Effector memory CD8-positive, alpha-beta T cell (primary cell): Measurements from ENCODE around the gene TRIM2.

Experiments used
- ATAC-seq: fragments of 150-1000 bp; cut with Tn5 transposase; replicated peaks from 2 replicates; pipeline ENCODE4 v1.10.0; 2021; ENCODE audit warnings: mild to moderate bottlenecking, moderate library complexity
- DNase-seq, 3 experiments: peaks; one replicate each; pipeline ENCODE4 v3.0.0; 2021
- H3K27ac Mint-ChIP-seq, 2 donors: one replicate each; pipeline ENCODE4 v1.8.0; 2022; ENCODE audit warnings: mild to moderate bottlenecking in 2 of 2, mixed read lengths in 2 of 2, moderate library complexity in 2 of 2
- H3K27me3 Mint-ChIP-seq, 2 donors: one replicate each; pipeline ENCODE4 v1.8.0; 2022; ENCODE audit warnings: mixed read lengths in 2 of 2
- H3K36me3 Mint-ChIP-seq: one replicate; pipeline ENCODE4 v1.8.0; 2022; ENCODE audit warnings: mild to moderate bottlenecking, moderate library complexity, mixed read lengths; ENCODE audit not compliant: insufficient read depth
- H3K4me1 Mint-ChIP-seq, 2 donors: one replicate each; pipeline ENCODE4 v1.8.0; 2022; ENCODE audit warnings: low read depth in 2 of 2, mixed read lengths in 2 of 2
- H3K4me3 Mint-ChIP-seq, 2 donors: one replicate each; pipeline ENCODE4 v1.8.0; 2022; ENCODE audit warnings: mild to moderate bottlenecking in 2 of 2, mixed read lengths in 2 of 2, moderate library complexity in 2 of 2
- H3K9me3 Mint-ChIP-seq, 2 donors: one replicate each; pipeline ENCODE4 v1.8.0; 2022; ENCODE audit warnings: mixed read lengths in 2 of 2

Gene TRIM2

GRCh38 chr4:153204728-153205648 is 745 bp downstream of the TRIM2 start:
- Mint-ChIP-seq H3K4me1 (peaks cover 5 to 23% of the 10 kb centered on the region in 2 donors), H3K27me3 (peaks cover 8 to 22% of the 10 kb centered on the region in 2 donors), H3K4me3 (peak overlapping the region; percentile 18 to 65), H3K36me3 (no peaks in the 10 kb centered on the region), H3K27ac (peak overlapping the region in 1 of 2 donors; percentile 67), H3K9me3 (no peaks in the 10 kb centered on the region)
- ATAC-seq = peak; percentile 89
- DNase-seq = peak in 2 of 3 experiments; percentile 33 to 34

GRCh38 chr4:153205757-153206156 is 1.5 kb downstream of the TRIM2 start:
- DNase-seq (no peak), ATAC-seq (no peak)
- Mint-ChIP-seq H3K4me1 (peaks cover 5 to 23% of the 10 kb centered on the region in 2 donors), H3K27me3 (peaks cover 11 to 22% of the 10 kb centered on the region in 2 donors), H3K4me3 (peak overlapping the region in 1 of 2 donors; percentile 65), H3K9me3 (no peaks in the 10 kb centered on the region), H3K36me3 (no peaks in the 10 kb centered on the region), H3K27ac (peak overlapping the region in 1 of 2 donors; percentile 67)

- no peak for DNase-seq
- no peak overlapping the region for H3K27ac Mint-ChIP-seq
- no peaks in the 10 kb centered on the region for H3K36me3 Mint-ChIP-seq
- no peak overlapping the region for H3K4me3 Mint-ChIP-seq
- no peaks in the 10 kb centered on the region for H3K9me3 Mint-ChIP-seq
- peaks cover 5 to 23% of the 10 kb centered on the region in 2 donors for H3K4me1 Mint-ChIP-seq
- peaks cover 14 to 17% of the 10 kb centered on the region in 2 donors for H3K27me3 Mint-ChIP-seq
- ATAC-seq = no peak
Observed at GRCh38 chr4:153206534-153206933, 2.3 kb downstream of the TRIM2 start.

GRCh38 chr4:153207027-153207426 is 2.8 kb downstream of the TRIM2 start:
- no peak overlapping the region for H3K27ac Mint-ChIP-seq
- H3K4me1 Mint-ChIP-seq = peaks cover 5 to 23% of the 10 kb centered on the region in 2 donors
- DNase-seq = no peak
- H3K9me3 Mint-ChIP-seq = no peaks in the 10 kb centered on the region
- no peak overlapping the region for H3K4me3 Mint-ChIP-seq
- no peak for ATAC-seq
- H3K27me3 Mint-ChIP-seq = peaks cover 14 to 20% of the 10 kb centered on the region in 2 donors
- no peaks in the 10 kb centered on the region for H3K36me3 Mint-ChIP-seq

- DNase-seq (no peak), ATAC-seq (no peak)
- Mint-ChIP-seq H3K36me3 (no peaks in the 10 kb centered on the region), H3K4me1 (peaks cover 5 to 23% of the 10 kb centered on the region in 2 donors), H3K4me3 (no peak overlapping the region), H3K9me3 (no peaks in the 10 kb centered on the region), H3K27me3 (peaks cover 14 to 25% of the 10 kb centered on the region in 2 donors), H3K27ac (no peak overlapping the region)
Observed at GRCh38 chr4:153207567-153207966, 3.3 kb downstream of the TRIM2 start.

- H3K27me3 Mint-ChIP-seq = peaks cover 8 to 28% of the 10 kb centered on the region in 2 donors
- H3K4me3 Mint-ChIP-seq = no peak overlapping the region
- no peak overlapping the region for H3K27ac Mint-ChIP-seq
- no peak for ATAC-seq
- DNase-seq = no peak
- H3K9me3 Mint-ChIP-seq = no peaks in the 10 kb centered on the region
- H3K36me3 Mint-ChIP-seq = no peaks in the 10 kb centered on the region
- peaks cover 2 to 20% of the 10 kb centered on the region in 2 donors for H3K4me1 Mint-ChIP-seq
Observed at GRCh38 chr4:153209410-153209809, 5.2 kb downstream of the TRIM2 start.

GRCh38 chr4:153210727-153211126 is 6.5 kb downstream of the TRIM2 start:
- Mint-ChIP-seq H3K4me3 (no peak overlapping the region), H3K4me1 (peaks cover 0 to 11% of the 10 kb centered on the region in 2 donors)
- ATAC-seq = no peak

GRCh38 chr4:153211986-153212728 is 7.9 kb downstream of the TRIM2 start:
- H3K27me3 Mint-ChIP-seq = peaks cover 6 to 38% of the 10 kb centered on the region in 2 donors
- H3K9me3 Mint-ChIP-seq = no peaks in the 10 kb centered on the region
- H3K27ac Mint-ChIP-seq = no peak overlapping the region
- no peak for DNase-seq
- H3K36me3 Mint-ChIP-seq = no peaks in the 10 kb centered on the region
- no peak for ATAC-seq
- H3K4me1 Mint-ChIP-seq = no peaks in the 10 kb centered on the region
- H3K4me3 Mint-ChIP-seq = no peak overlapping the region

More at GRCh38 chr4:153210727-153211126, 6.5 kb downstream of the TRIM2 start:
- Mint-ChIP-seq H3K36me3 (no peaks in the 10 kb centered on the region), H3K9me3 (no peaks in the 10 kb centered on the region), H3K27me3 (peaks cover 6 to 34% of the 10 kb centered on the region in 2 donors), H3K27ac (no peak overlapping the region)
- no peak for DNase-seq

- H3K27me3 Mint-ChIP-seq = peaks cover 6 to 42% of the 10 kb centered on the region in 2 donors
Observed at GRCh38 chr4:153212736-153213135, 8.5 kb downstream of the TRIM2 start.

GRCh38 chr4:153215921-153216320 is 11.7 kb downstream of the TRIM2 start:
- no peak overlapping the region for H3K27ac Mint-ChIP-seq
- peaks cover 1 to 65% of the 10 kb centered on the region in 2 donors for H3K27me3 Mint-ChIP-seq
- no peaks in the 10 kb centered on the region for H3K4me1 Mint-ChIP-seq
- no peaks in the 10 kb centered on the region for H3K9me3 Mint-ChIP-seq
- no peaks in the 10 kb centered on the region for H3K36me3 Mint-ChIP-seq
- no peak overlapping the region for H3K4me3 Mint-ChIP-seq
- no peak for DNase-seq
- no peak for ATAC-seq

More at GRCh38 chr4:153212736-153213135, 8.5 kb downstream of the TRIM2 start:
- Mint-ChIP-seq H3K4me1 (no peaks in the 10 kb centered on the region), H3K36me3 (no peaks in the 10 kb centered on the region), H3K4me3 (no peak overlapping the region), H3K27ac (no peak overlapping the region), H3K9me3 (no peaks in the 10 kb centered on the region)
- ATAC-seq = no peak
- DNase-seq = no peak

- ATAC-seq (no peak), DNase-seq (no peak)
- peaks cover 0 to 72% of the 10 kb centered on the region in 2 donors for H3K27me3 Mint-ChIP-seq
- H3K4me1 Mint-ChIP-seq = peaks cover 0 to 1% of the 10 kb centered on the region in 2 donors
- no peaks in the 10 kb centered on the region for H3K36me3 Mint-ChIP-seq
- H3K9me3 Mint-ChIP-seq = no peaks in the 10 kb centered on the region
- H3K4me3 Mint-ChIP-seq = no peak overlapping the region
- H3K27ac Mint-ChIP-seq = no peak overlapping the region
Observed at GRCh38 chr4:153216546-153216945, 12.3 kb downstream of the TRIM2 start.

GRCh38 chr4:153217440-153217839 is 13.2 kb downstream of the TRIM2 start:
- H3K27ac Mint-ChIP-seq = no peak overlapping the region
- no peak for DNase-seq
- no peak overlapping the region for H3K4me3 Mint-ChIP-seq
- no peak for ATAC-seq
- H3K27me3 Mint-ChIP-seq = peaks cover 0 to 72% of the 10 kb centered on the region in 2 donors
- no peaks in the 10 kb centered on the region for H3K9me3 Mint-ChIP-seq
- peaks cover 0 to 4% of the 10 kb centered on the region in 2 donors for H3K4me1 Mint-ChIP-seq
- H3K36me3 Mint-ChIP-seq = no peaks in the 10 kb centered on the region

- Mint-ChIP-seq H3K36me3 (no peaks in the 10 kb centered on the region), H3K27me3 (peaks cover 8 to 75% of the 10 kb centered on the region in 2 donors), H3K27ac (no peak overlapping the region), H3K4me3 (no peak overlapping the region), H3K9me3 (no peaks in the 10 kb centered on the region), H3K4me1 (peaks cover 0 to 9% of the 10 kb centered on the region in 2 donors)
- no peak for DNase-seq
- ATAC-seq = no peak
Observed at GRCh38 chr4:153218961-153219360, 14.7 kb downstream of the TRIM2 start.
